H9 (cell line): ENCODE data around the gene ARID1B. TPM values are rescaled to one million over a fixed set of nuclear protein-coding genes. Genes with fewer than 3 reads are reported as not detected.
A peak's percentile ranks its signal among the peaks of the same experiment; 100 is the strongest.

Source experiments
- DNase-seq: peaks from one replicate; pipeline ENCODE4 v3.0.0-alpha.2; 2017
- H2AFZ ChIP-seq: one replicate; pipeline ENCODE4 v1.6.1; 2013; ENCODE audit warnings: mild to moderate bottlenecking, low read length, control low read depth, moderate library complexity
- H2AK5ac ChIP-seq: 2 replicates; pipeline ENCODE4 v1.6.1; 2013; ENCODE audit warnings: low read length, control low read depth, mixed read lengths; ENCODE audit not compliant: insufficient read length
- H2BK120ac ChIP-seq: one replicate; pipeline ENCODE4 v1.6.1; 2013; ENCODE audit warnings: low read depth, mild to moderate bottlenecking, low read length, control low read depth, inconsistent platforms; ENCODE audit not compliant: poor library complexity, severe bottlenecking
- H2BK12ac ChIP-seq: 2 replicates; pipeline ENCODE4 v1.6.1; 2013; ENCODE audit warnings: low read length, control low read depth, mixed read lengths, low read depth; ENCODE audit not compliant: insufficient read length
- H2BK15ac ChIP-seq: 2 replicates; pipeline ENCODE4 v1.6.1; 2013; ENCODE audit warnings: low read depth, low read length, control low read depth
- H2BK20ac ChIP-seq: one replicate; pipeline ENCODE4 v1.6.1; 2013; ENCODE audit warnings: low read depth, mild to moderate bottlenecking, low read length, control low read depth, inconsistent platforms; ENCODE audit not compliant: poor library complexity, severe bottlenecking
- H2BK5ac ChIP-seq: 2 replicates; pipeline ENCODE4 v1.6.1; 2013; ENCODE audit warnings: low read length, control low read depth, mixed read lengths; ENCODE audit not compliant: insufficient read length
- H3K14ac ChIP-seq: 2 replicates; pipeline ENCODE4 v1.6.1; 2013; ENCODE audit warnings: low read length, control low read depth; ENCODE audit not compliant: insufficient read depth
- H3K18ac ChIP-seq: 2 replicates; pipeline ENCODE4 v1.6.1; 2013; ENCODE audit warnings: low read depth, mild to moderate bottlenecking, mixed read lengths, low read length, control low read depth; ENCODE audit not compliant: insufficient read length
- H3K23ac ChIP-seq: 2 replicates; pipeline ENCODE4 v1.6.1; 2013; ENCODE audit warnings: low read length, control low read depth, mixed read lengths, low read depth; ENCODE audit not compliant: insufficient read length
- H3K23me2 ChIP-seq: 2 replicates; pipeline ENCODE4 v1.6.1; 2013; ENCODE audit warnings: low read depth, mild to moderate bottlenecking, mixed read lengths, low read length, control low read depth; ENCODE audit not compliant: insufficient read length, poor library complexity, severe bottlenecking
- H3K27ac ChIP-seq: 2 replicates; pipeline ENCODE4 v1.5.1; 2013; ENCODE audit warnings: low read length, control low read depth, mixed read lengths, low read depth; ENCODE audit not compliant: insufficient read length
- H3K27me3 ChIP-seq: 2 replicates; pipeline ENCODE4 v1.6.1; 2013; ENCODE audit warnings: low read length, control low read depth, inconsistent platforms; ENCODE audit not compliant: insufficient read depth
- H3K4ac ChIP-seq: 2 replicates; pipeline ENCODE4 v1.6.1; 2013; ENCODE audit warnings: low read depth, mild to moderate bottlenecking, control low read depth, inconsistent platforms, low read length, moderate library complexity
- H3K4me1 ChIP-seq: 2 replicates; pipeline ENCODE4 v1.6.1; 2013; ENCODE audit warnings: low read length, control low read depth, inconsistent platforms; ENCODE audit not compliant: insufficient read depth
- H3K4me2 ChIP-seq: 2 replicates; pipeline ENCODE4 v1.6.1; 2013; ENCODE audit warnings: low read length, control low read depth, mixed read lengths; ENCODE audit not compliant: insufficient read length, insufficient read depth
- H3K56ac ChIP-seq: 2 replicates; pipeline ENCODE4 v1.6.1; 2013; ENCODE audit warnings: low read depth, mild to moderate bottlenecking, mixed read lengths, low read length, control low read depth; ENCODE audit not compliant: insufficient read length
- H3K79me1 ChIP-seq: 2 replicates; pipeline ENCODE4 v1.6.1; 2013; ENCODE audit warnings: low read depth, mild to moderate bottlenecking, moderate library complexity, low read length, control low read depth, inconsistent platforms; ENCODE audit not compliant: insufficient read depth, poor library complexity, severe bottlenecking
- H3K79me2 ChIP-seq: 2 replicates; pipeline ENCODE4 v1.6.1; 2013; ENCODE audit warnings: low read length, control low read depth, inconsistent platforms; ENCODE audit not compliant: insufficient read depth
- H3K9ac ChIP-seq: 2 replicates; pipeline ENCODE4 v1.6.1; 2013; ENCODE audit warnings: low read length, control low read depth, mixed read lengths; ENCODE audit not compliant: insufficient read length; ENCODE audit errors: extremely low read depth
- H3K9me3 ChIP-seq: one replicate; pipeline ENCODE4 v1.6.1; 2013; ENCODE audit warnings: low read depth, low read length, inconsistent platforms; ENCODE audit not compliant: control insufficient read depth
- H3T11ph ChIP-seq: one replicate; pipeline ENCODE4 v1.6.1; 2013; ENCODE audit warnings: mild to moderate bottlenecking, low read length, control low read depth, inconsistent platforms
- H4K20me1 ChIP-seq: one replicate; pipeline ENCODE4 v1.6.1; 2013; ENCODE audit not compliant: control insufficient read depth, insufficient read length, insufficient read depth
- H4K5ac ChIP-seq: 2 replicates; pipeline ENCODE4 v1.6.1; 2013; ENCODE audit warnings: low read depth, mild to moderate bottlenecking, mixed read lengths, low read length, control low read depth; ENCODE audit not compliant: insufficient read length
- H4K8ac ChIP-seq: replicated peaks from 2 replicates; pipeline ENCODE4 v1.6.1; 2013; ENCODE audit warnings: low read length, control low read depth, mixed read lengths, low read depth; ENCODE audit not compliant: insufficient read length
- H4K91ac ChIP-seq: 2 replicates; pipeline ENCODE4 v1.6.1; 2013; ENCODE audit warnings: low read depth, mild to moderate bottlenecking, moderate library complexity, mixed read lengths, low read length, control low read depth; ENCODE audit not compliant: insufficient read length
- H3K27ac Mint-ChIP-seq, 3 experiments: 2 replicates in 2 of 3; 3 replicates in 1 of 3; pipeline ENCODE4 v1.8.0; 2020 to 2021; ENCODE audit warnings: mixed read lengths in 3 of 3, mild to moderate bottlenecking in 1 of 3, moderate library complexity in 1 of 3
- H3K27me3 Mint-ChIP-seq: 2 replicates; pipeline ENCODE4 v1.8.0; 2021; ENCODE audit warnings: low read depth, mild to moderate bottlenecking, moderate library complexity, mixed read lengths
- H3K36me3 Mint-ChIP-seq, 3 experiments: 2 replicates in 2 of 3; 3 replicates in 1 of 3; pipeline ENCODE4 v1.8.0; 2020 to 2021; ENCODE audit warnings: low read depth in 3 of 3, mixed read lengths in 3 of 3; ENCODE audit not compliant: insufficient read depth in 1 of 3
- H3K4me1 Mint-ChIP-seq, 2 experiments: 2 replicates each; pipeline ENCODE4 v1.8.0; 2020; ENCODE audit warnings: mixed read lengths in 2 of 2
- H3K4me3 Mint-ChIP-seq, 2 experiments: 2 replicates in 1 of 2; 3 replicates in 1 of 2; pipeline ENCODE4 v1.8.0; 2020 to 2021; ENCODE audit warnings: mild to moderate bottlenecking in 2 of 2, mixed read lengths in 2 of 2, moderate library complexity in 1 of 2
- H3K9me3 Mint-ChIP-seq, 2 experiments: 2 replicates in 1 of 2; 3 replicates in 1 of 2; pipeline ENCODE4 v1.8.0; 2020; ENCODE audit warnings: mild to moderate bottlenecking in 2 of 2, mixed read lengths in 2 of 2, moderate library complexity in 1 of 2
- CTCF ChIP-seq: fragments of 200-600 bp; sonication (generic); conservative IDR thresholded peaks from 3 replicates; pipeline ENCODE4 v1.8.0; 2021; ENCODE audit warnings: antibody characterized with exemption, mild to moderate bottlenecking
- WGBS: extraction: QIAGEN DNeasy Blood & Tissue Kit; methylation state at CpG from one replicate; pipeline ENCODE4 v1.1.7; 2013; ENCODE audit warnings: missing lambda C conversion rate, low lambda C conversion rate, mixed read lengths; ENCODE audit not compliant: insufficient read length; ENCODE audit errors: extremely low coverage; 5-methylcytosine and 5-hydroxymethylcytosine counted together
- total RNA-seq: library from RNA; stranded (reverse); gene quantifications from 2 replicates; pipeline ENCODE4 v1.2.1, GENCODE V29; 2021

ARID1B gene
- total RNA-seq, 1 experiment from 2014 or later, result 88.2 TPM

- Histone ChIP-seq H2BK5ac (no peak overlapping the region), H3K56ac (no peak overlapping the region), H3K27me3 (no peaks in the 10 kb centered on the region), H3K9ac (no peak overlapping the region), H4K91ac (no peak overlapping the region), H4K8ac (no peak overlapping the region), H4K5ac (no peak overlapping the region), H3K9me3 (no peaks in the 10 kb centered on the region), H3T11ph (no peak overlapping the region), H2AFZ (no peak overlapping the region), H4K20me1 (no peaks in the 10 kb centered on the region), H2BK15ac (no peak overlapping the region), H2AK5ac (no peak overlapping the region), H3K4me2 (no peak overlapping the region), H3K4me1 (peaks cover 4% of the 10 kb centered on the region; the same call in 1 of the 2 replicates), H3K79me1 (peaks cover 6% of the 10 kb centered on the region), H3K18ac (no peak overlapping the region), H3K14ac (no peak overlapping the region), H2BK120ac (no peak overlapping the region), H2BK20ac (no peak overlapping the region), H3K23ac (no peak overlapping the region), H3K23me2 (no peaks in the 10 kb centered on the region), H3K79me2 (peaks cover 7% of the 10 kb centered on the region; the same call in 1 of the 2 replicates), H3K27ac (no peak overlapping the region), H3K4ac (no peak overlapping the region), H2BK12ac (no peak overlapping the region)
- no peak for DNase-seq
- peaks cover 46% of the 10 kb centered on the region in 2 experiments for H3K4me1 Mint-ChIP-seq
- H3K27me3 Mint-ChIP-seq, result no peaks in the 10 kb centered on the region
- WGBS, result no CpG with 5 or more reads among the region's 2 CpGs
- no peak for TF ChIP-seq CTCF
- peak overlapping the region in 1 of 3 experiments; percentile 26; a peak in 2 of 7 replicates for H3K27ac Mint-ChIP-seq
- H3K9me3 Mint-ChIP-seq, result no peaks in the 10 kb centered on the region
- peaks cover 0 to 5% (median 4%) of the 10 kb centered on the region in 3 experiments; a peak in 2 of 7 replicates for H3K36me3 Mint-ChIP-seq
- no peak overlapping the region for H3K4me3 Mint-ChIP-seq
Observed at GRCh38 chr6:156919370-156919769, 142.2 kb downstream of the ARID1B start.
